Endometrium (tissue), 2 donors: Measurements from ENCODE around the gene PEF1.

Experiments used
- FAIRE-seq: peaks from 2 replicates; lab custom pipeline; 2012; peaks lifted over from hg19 to GRCh38; lab: Jason Lieb, UNC
- donor health status: control.
- donor health status: control.

Gene PEF1

GRCh38 chr1:31653717-31654473 lies 9.2 kb upstream of the PEF1 start:
- no peak for FAIRE-seq

- FAIRE-seq, result no peak
Measured at GRCh38 chr1:31652891-31653499, 8.3 kb upstream of the PEF1 start.

- FAIRE-seq, result no peak
Measured at GRCh38 chr1:31651766-31652165, 7.1 kb upstream of the PEF1 start.

GRCh38 chr1:31651089-31651420 lies 6.4 kb upstream of the PEF1 start:
- no peak for FAIRE-seq

GRCh38 chr1:31650161-31651088 lies 5.7 kb upstream of the PEF1 start:
- no peak for FAIRE-seq

- FAIRE-seq, result no peak
Measured at GRCh38 chr1:31648641-31649357, 4.1 kb upstream of the PEF1 start.

- no peak for FAIRE-seq
Measured at GRCh38 chr1:31648190-31648589, 3.5 kb upstream of the PEF1 start.

- no peak for FAIRE-seq
Measured at GRCh38 chr1:31647106-31647505, 2.4 kb upstream of the PEF1 start.

- no peak for FAIRE-seq
Measured at GRCh38 chr1:31646259-31646960, 1.7 kb upstream of the PEF1 start.

GRCh38 chr1:31645274-31645568 lies 545 bp upstream of the PEF1 start:
- FAIRE-seq, result no peak

- FAIRE-seq, result no peak
Measured at GRCh38 chr1:31643976-31644559, 608 bp downstream of the PEF1 start.

GRCh38 chr1:31642897-31643296 lies 1.8 kb downstream of the PEF1 start:
- no peak for FAIRE-seq

- FAIRE-seq, result no peak
Measured at GRCh38 chr1:31642366-31642765, 2.3 kb downstream of the PEF1 start.

- no peak for FAIRE-seq
Measured at GRCh38 chr1:31640964-31641363, 3.7 kb downstream of the PEF1 start.

- FAIRE-seq, result no peak
Measured at GRCh38 chr1:31640179-31640578, 4.5 kb downstream of the PEF1 start.

GRCh38 chr1:31639543-31639942 lies 5.1 kb downstream of the PEF1 start:
- FAIRE-seq, result no peak

GRCh38 chr1:31637915-31638673 lies 6.6 kb downstream of the PEF1 start:
- no peak for FAIRE-seq

GRCh38 chr1:31633117-31633516 lies 11.6 kb downstream of the PEF1 start:
- no peak for FAIRE-seq

- no peak for FAIRE-seq
Measured at GRCh38 chr1:31632649-31633048, 12.0 kb downstream of the PEF1 start.

GRCh38 chr1:31628931-31629556 lies 15.6 kb downstream of the PEF1 start:
- FAIRE-seq, result no peak
